Measurements from ENCODE around the gene DCLK2.

Gene DCLK2

DNA sequence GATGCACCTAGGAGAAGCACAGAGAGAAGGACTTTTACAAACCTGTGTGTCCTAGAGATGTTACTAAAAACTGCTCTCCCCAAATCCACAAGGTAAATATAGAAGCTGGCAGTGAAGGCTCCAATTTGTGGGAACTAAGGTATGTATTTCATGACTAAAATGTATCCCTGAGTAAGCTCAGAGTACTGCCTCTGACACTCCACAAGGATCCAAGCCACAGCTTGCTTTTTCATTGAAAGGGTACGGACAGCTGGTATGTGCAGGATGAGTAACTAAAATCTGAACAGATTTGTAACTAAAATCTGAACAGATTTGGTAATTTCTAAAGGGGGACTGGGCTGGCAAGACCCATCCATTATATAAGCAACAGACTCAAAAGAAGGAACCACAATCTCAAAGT lies 187.6 kb downstream of the DCLK2 start:
- no peak overlapping the region for H3K4me3 ChIP-seq (IDR thresholded peaks at IDR 0.05; ENCODE audit: insufficient read depth, low read depth, low read length)
- no peaks in the 10 kb centered on the region for H3K79me2 ChIP-seq (ENCODE audit: insufficient read depth, low read depth)
- H3K4me2 ChIP-seq, result no peak overlapping the region
- no peak overlapping the region for H3K27ac ChIP-seq
- H3K27me3 ChIP-seq (ENCODE audit: insufficient read depth, low read depth), result no peaks in the 10 kb centered on the region
- no peaks in the 10 kb centered on the region for H3K4me1 ChIP-seq (ENCODE audit: low read depth, poor library complexity, severe bottlenecking)
- no peaks in the 10 kb centered on the region for H4K20me1 ChIP-seq (ENCODE audit: insufficient read depth)
- H2AFZ ChIP-seq (ENCODE audit: low read depth), result no peak overlapping the region
- H3K36me3 ChIP-seq (ENCODE audit: insufficient read depth), result no peaks in the 10 kb centered on the region
- TF ChIP-seq, protein P1, sequence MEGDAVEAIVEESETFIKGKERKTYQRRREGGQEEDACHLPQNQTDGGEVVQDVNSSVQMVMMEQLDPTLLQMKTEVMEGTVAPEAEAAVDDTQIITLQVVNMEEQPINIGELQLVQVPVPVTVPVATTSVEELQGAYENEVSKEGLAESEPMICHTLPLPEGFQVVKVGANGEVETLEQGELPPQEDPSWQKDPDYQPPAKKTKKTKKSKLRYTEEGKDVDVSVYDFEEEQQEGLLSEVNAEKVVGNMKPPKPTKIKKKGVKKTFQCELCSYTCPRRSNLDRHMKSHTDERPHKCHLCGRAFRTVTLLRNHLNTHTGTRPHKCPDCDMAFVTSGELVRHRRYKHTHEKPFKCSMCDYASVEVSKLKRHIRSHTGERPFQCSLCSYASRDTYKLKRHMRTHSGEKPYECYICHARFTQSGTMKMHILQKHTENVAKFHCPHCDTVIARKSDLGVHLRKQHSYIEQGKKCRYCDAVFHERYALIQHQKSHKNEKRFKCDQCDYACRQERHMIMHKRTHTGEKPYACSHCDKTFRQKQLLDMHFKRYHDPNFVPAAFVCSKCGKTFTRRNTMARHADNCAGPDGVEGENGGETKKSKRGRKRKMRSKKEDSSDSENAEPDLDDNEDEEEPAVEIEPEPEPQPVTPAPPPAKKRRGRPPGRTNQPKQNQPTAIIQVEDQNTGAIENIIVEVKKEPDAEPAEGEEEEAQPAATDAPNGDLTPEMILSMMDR (conservative IDR thresholded peaks at IDR 0.05; ENCODE audit: low read depth, low read length), result no peak
- H3K9ac ChIP-seq, result no peak overlapping the region

DNA sequence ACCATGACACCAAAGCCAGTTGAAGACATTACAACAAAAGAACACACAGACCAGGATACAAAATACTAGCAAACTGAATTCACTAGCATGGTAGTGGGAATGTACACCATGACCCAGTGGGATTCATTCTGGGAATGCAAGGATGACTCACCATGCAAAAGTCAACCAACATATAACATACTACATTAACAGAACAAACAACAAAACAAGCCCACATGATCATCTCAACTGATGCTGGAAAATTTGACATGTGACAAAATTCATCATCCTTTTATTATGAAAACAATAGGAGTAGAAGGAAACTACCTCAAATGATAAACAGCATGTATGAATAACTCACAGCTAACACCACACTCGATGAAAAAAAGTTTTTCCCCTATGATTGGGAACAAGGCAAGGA lies 190.2 kb downstream of the DCLK2 start:
- H3K4me1 ChIP-seq (ENCODE audit: low read depth, poor library complexity, severe bottlenecking), result no peaks in the 10 kb centered on the region
- no peaks in the 10 kb centered on the region for H3K36me3 ChIP-seq (ENCODE audit: insufficient read depth)
- TF ChIP-seq, protein P1 (conservative IDR thresholded peaks at IDR 0.05; ENCODE audit: low read depth, low read length), result no peak

DNA sequence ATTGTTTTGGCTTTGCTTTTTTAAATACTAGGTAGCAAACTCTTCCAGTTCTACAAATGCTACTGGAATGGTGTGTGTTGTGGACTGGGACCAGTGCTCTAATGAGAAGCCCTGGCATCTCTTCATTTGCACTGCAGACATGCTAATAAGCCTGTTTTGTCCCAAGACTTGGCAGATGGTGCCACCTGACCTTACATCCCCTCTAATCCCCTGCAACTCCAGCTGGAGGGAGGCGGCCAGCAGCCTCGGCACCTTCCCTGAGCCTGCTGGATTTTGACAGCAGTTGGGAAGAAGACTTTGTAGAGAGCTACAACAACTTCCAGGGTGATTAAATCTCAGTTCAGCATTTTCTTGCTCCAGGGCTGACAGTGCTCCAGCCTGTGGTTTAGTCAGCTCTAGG lies 200.0 kb downstream of the DCLK2 start:
- no peak overlapping the region for H3K4me2 ChIP-seq
- H3K9ac ChIP-seq, result no peak overlapping the region
- no peaks in the 10 kb centered on the region for H3K27me3 ChIP-seq (ENCODE audit: insufficient read depth, low read depth)
- no peak overlapping the region for H3K27ac ChIP-seq
- no peaks in the 10 kb centered on the region for H3K4me1 ChIP-seq (ENCODE audit: low read depth, poor library complexity, severe bottlenecking)
- TF ChIP-seq, protein P1 (conservative IDR thresholded peaks at IDR 0.05; ENCODE audit: low read depth, low read length), result no peak
- no peaks in the 10 kb centered on the region for H3K79me2 ChIP-seq (ENCODE audit: insufficient read depth, low read depth)
- H3K36me3 ChIP-seq (ENCODE audit: insufficient read depth), result no peaks in the 10 kb centered on the region
- no peak overlapping the region for H3K4me3 ChIP-seq (IDR thresholded peaks at IDR 0.05; ENCODE audit: insufficient read depth, low read depth, low read length)
- H2AFZ ChIP-seq (ENCODE audit: low read depth), result no peak overlapping the region
- no peaks in the 10 kb centered on the region for H4K20me1 ChIP-seq (ENCODE audit: insufficient read depth)

More for the DNA sequence above, 190.2 kb downstream of the DCLK2 start:
- Histone ChIP-seq H3K4me2 (no peak overlapping the region), H3K27me3 (ENCODE audit: insufficient read depth, low read depth) (no peaks in the 10 kb centered on the region), H2AFZ (ENCODE audit: low read depth) (no peak overlapping the region), H3K9ac (no peak overlapping the region), H3K79me2 (ENCODE audit: insufficient read depth, low read depth) (no peaks in the 10 kb centered on the region), H3K27ac (no peak overlapping the region), H4K20me1 (ENCODE audit: insufficient read depth) (no peaks in the 10 kb centered on the region), H3K4me3 (IDR thresholded peaks at IDR 0.05; ENCODE audit: insufficient read depth, low read depth, low read length) (no peak overlapping the region)

DNA sequence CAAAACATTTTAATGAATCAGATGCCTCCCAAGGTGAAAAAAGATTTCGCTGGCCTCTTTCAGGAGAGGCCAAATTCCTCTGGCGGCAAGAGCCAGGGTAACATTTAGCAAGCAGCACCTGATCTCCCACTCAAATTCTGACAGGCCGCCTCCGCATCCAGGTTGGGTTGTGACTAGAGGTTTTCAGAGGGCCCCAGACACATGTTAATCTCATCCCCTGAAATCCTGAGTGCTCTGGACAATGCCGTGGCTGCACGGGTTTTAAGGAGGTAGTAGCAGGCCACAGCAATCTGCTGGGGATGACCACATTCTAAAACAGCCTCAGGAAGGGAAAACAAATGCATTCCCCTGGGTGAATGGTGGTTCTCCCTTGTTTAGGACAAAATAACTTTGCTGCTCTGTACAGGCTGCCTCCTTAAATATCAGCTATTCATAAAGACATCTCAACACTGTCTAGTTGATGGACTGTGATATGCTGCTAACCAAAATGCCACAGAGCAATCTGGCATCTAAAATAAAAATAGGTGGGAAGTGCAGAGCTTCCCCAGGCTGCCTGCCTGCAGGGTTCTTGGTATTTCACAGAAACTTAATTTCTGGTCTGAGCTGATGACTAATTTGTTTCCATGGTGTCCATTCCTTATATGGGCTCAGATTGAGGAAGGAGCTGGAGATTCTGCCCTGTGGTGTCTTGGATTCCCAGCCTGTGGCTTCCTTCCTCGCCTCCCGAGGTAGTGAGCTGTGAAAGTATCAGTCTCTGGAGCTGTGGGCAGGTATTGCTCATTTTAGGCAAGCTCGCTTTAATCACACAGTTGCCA lies 202.0 kb downstream of the DCLK2 start:
- H3K27me3 ChIP-seq (ENCODE audit: insufficient read depth, low read depth), result no peaks in the 10 kb centered on the region
- H2AFZ ChIP-seq (ENCODE audit: low read depth), result no peak overlapping the region
- no peaks in the 10 kb centered on the region for H3K4me1 ChIP-seq (ENCODE audit: low read depth, poor library complexity, severe bottlenecking)
- no peaks in the 10 kb centered on the region for H4K20me1 ChIP-seq (ENCODE audit: insufficient read depth)
- H3K36me3 ChIP-seq (ENCODE audit: insufficient read depth), result no peaks in the 10 kb centered on the region
- H3K4me2 ChIP-seq, result no peak overlapping the region
- no peaks in the 10 kb centered on the region for H3K79me2 ChIP-seq (ENCODE audit: insufficient read depth, low read depth)
- no peak overlapping the region for H3K9ac ChIP-seq
- TF ChIP-seq, protein P1 (conservative IDR thresholded peaks at IDR 0.05; ENCODE audit: low read depth, low read length), result no peak
- H3K4me3 ChIP-seq (IDR thresholded peaks at IDR 0.05; ENCODE audit: insufficient read depth, low read depth, low read length), result no peak overlapping the region
- H3K27ac ChIP-seq, result no peak overlapping the region
